ENCODE results near the gene KIRREL3.

KIRREL3 gene

DNA sequence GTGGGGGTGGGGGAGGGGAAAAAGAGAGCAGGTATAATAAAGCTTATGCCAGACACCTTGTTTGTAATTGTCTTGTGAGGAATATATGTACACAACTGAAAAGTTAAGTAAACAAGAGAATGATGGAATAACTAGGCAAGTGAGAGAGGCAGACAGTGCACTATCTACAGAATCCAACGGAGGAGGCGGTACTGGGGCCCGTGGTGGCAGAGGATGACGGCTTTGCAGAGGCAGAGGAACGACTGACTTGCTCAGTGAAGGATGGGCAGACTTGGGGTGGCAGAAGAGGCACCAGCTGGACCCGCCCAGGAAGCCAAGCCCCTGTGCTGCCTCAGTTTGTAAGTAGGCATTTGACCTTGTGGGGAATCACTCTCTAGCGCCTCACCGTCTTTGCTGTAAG is 347.5 kb downstream of the KIRREL3 start:
- ChIA-PET POLR2A (no interaction called here), CTCF (interaction anchor here (1.8 kb wide), 1 partner anchor 64 kb away, joined by 4 read pairs; no protein-coding TSS in a partner anchor)
- H3K4me3 ChIP-seq (ENCODE audit: low read depth, low read length) = no peak overlapping the region
- TF ChIP-seq, protein P1, sequence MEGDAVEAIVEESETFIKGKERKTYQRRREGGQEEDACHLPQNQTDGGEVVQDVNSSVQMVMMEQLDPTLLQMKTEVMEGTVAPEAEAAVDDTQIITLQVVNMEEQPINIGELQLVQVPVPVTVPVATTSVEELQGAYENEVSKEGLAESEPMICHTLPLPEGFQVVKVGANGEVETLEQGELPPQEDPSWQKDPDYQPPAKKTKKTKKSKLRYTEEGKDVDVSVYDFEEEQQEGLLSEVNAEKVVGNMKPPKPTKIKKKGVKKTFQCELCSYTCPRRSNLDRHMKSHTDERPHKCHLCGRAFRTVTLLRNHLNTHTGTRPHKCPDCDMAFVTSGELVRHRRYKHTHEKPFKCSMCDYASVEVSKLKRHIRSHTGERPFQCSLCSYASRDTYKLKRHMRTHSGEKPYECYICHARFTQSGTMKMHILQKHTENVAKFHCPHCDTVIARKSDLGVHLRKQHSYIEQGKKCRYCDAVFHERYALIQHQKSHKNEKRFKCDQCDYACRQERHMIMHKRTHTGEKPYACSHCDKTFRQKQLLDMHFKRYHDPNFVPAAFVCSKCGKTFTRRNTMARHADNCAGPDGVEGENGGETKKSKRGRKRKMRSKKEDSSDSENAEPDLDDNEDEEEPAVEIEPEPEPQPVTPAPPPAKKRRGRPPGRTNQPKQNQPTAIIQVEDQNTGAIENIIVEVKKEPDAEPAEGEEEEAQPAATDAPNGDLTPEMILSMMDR (IDR thresholded peaks at IDR 0.05; ENCODE audit: insufficient read depth, low read length, missing control alignments) = no peak
- no peak for DNase-seq (ENCODE audit: low read depth, low spot score)

DNA sequence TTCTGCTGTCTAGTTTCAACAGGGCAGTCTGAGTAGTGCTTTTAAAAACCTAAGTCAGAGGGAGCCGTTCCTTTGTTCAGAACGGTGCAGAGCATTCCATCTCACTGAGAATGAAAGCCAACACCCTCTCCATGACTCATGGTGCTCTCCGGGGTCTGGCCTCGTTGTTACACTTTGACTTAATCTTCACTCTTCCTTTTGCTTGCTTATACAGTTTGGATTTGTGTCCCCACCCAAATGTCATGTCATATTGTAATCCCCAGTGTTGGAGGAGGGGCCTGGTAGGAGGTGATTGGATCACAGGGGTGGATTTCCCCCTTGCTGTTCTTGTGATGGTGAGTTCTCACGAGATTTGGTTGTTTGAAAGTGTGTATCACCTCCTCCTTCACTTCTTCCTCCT is 352.8 kb downstream of the KIRREL3 start:
- ChIA-PET POLR2A (interaction anchor here (1.1 to 2.4 kb wide), 2 partner anchors 10 to 19 kb away, joined by 5 to 16 read pairs; no protein-coding TSS in a partner anchor), CTCF (interaction anchor here (1.2 to 1.4 kb wide), 2 partner anchors 343 to 354 kb away, joined by 3 to 7 read pairs; no protein-coding TSS in a partner anchor)
- peak; percentile 44 for DNase-seq (ENCODE audit: low read depth, low spot score)
- H3K4me3 ChIP-seq (ENCODE audit: low read depth, low read length) = peak overlapping the region; percentile 23; the same call in 1 of the 2 replicates
- TF ChIP-seq, protein P1 (IDR thresholded peaks at IDR 0.05; ENCODE audit: insufficient read depth, low read length, missing control alignments) = no peak

DNA sequence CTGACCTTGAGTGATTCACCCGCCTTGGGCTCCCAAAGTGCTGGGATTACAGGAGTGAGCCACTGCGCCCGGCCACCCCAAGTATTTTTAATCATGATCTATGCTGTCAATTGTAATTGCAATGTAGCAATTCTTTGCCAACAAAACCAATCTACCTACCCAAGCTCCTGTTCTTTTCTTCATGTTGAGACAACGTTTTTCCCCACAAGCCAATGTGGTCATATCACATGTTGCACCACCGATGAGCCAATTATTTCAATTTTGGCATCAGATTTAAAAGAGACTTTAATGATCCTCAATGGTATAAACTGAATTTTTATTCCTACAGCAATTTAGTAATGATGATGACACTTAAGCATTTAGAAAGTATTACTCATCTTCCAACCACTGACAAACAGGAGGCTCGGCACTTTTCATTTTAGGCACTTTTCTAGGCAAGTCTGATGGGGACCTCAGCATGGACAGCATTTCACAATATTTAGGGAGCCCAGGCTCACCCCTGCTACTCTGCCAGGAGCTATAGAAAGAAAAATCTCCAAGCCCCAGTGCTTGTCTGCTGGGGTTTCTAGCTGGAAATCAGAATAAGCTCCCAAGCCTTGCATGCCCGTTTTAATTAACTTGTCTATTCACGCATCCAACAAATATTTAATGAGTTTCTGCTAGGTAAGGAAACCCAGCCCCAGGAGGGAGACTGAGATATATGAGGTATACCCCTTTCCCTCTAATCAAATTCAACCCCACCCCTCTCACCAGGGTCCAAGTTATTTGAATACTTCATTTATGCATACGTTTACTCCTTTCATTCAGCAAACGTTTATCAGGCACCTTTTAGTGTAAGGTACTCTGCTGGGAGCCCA is 353.6 kb downstream of the KIRREL3 start:
- ChIA-PET POLR2A (interaction anchor here (1.1 to 2.4 kb wide), 2 partner anchors 9 to 18 kb away, joined by 5 to 16 read pairs; no protein-coding TSS in a partner anchor), CTCF (interaction anchor here (1.4 kb wide), 2 partner anchors 11 to 344 kb away, joined by 3 to 7 read pairs; no protein-coding TSS in a partner anchor)
- peak; percentile 44 for DNase-seq (ENCODE audit: low read depth, low spot score)
- TF ChIP-seq, protein P1 (IDR thresholded peaks at IDR 0.05; ENCODE audit: insufficient read depth, low read length, missing control alignments) = no peak
- no peak overlapping the region for H3K4me3 ChIP-seq (ENCODE audit: low read depth, low read length)

DNA sequence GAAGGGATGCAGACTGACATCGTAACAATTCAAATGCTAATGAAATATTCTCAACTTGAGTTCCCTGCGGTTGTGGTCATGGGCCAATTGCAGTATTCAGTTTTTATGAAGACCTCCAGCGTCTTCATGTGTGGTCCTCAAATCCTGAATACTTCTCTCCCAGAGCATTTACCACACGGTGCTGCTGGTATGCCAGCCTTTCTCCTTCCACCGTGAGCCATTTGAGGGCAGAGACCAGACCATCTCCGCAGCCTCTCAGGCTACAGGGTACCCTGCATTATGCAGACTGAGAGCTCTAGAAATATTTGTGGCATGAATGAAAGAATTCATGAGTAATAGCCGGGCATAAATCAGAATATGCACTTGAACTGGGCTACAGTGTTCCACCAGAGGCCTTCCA is 355.4 kb downstream of the KIRREL3 start:
- TF ChIP-seq, protein P1 (IDR thresholded peaks at IDR 0.05; ENCODE audit: insufficient read depth, low read length, missing control alignments) = no peak
- peak; percentile 68 for DNase-seq (ENCODE audit: low read depth, low spot score)
- POLR2A ChIA-PET = interaction anchor here (1.2 kb wide), 1 partner anchor 10 kb away, joined by 4 read pairs; no protein-coding TSS in a partner anchor
- CTCF ChIA-PET = interaction anchor here (1.5 to 2.5 kb wide), 4 partner anchors 38 to 345 kb away, joined by 4 to 12 read pairs (median 8); no protein-coding TSS in a partner anchor
- no peak overlapping the region for H3K4me3 ChIP-seq (ENCODE audit: low read depth, low read length)

DNA sequence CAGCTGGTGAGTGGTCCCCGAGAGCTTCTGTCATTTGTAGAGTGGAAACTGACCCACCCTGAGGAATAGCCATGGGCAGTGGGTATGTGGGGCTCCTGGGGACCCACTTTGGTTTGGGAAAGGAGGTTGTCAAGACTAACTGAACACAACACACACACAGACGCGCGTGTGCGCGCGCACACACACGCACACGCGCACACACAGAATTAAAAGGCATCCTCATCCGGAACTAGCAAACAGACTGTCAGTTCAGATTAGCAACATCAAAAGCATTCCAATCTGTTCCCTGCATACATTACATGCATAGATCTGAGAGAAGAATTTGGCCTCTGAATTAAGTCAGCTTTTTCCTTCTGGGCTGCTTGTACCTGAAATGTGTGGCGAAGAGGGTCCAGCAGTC is 360.4 kb downstream of the KIRREL3 start:
- H3K4me3 ChIP-seq (ENCODE audit: low read depth, low read length) = no peak overlapping the region
- ChIA-PET POLR2A (no interaction called here), CTCF (interaction anchor here (1.0 to 3.3 kb wide), 3 partner anchors 33 to 350 kb away, joined by 4 to 17 read pairs (median 5); no protein-coding TSS in a partner anchor)
- TF ChIP-seq, protein P1 (IDR thresholded peaks at IDR 0.05; ENCODE audit: insufficient read depth, low read length, missing control alignments) = no peak
- no peak for DNase-seq (ENCODE audit: low read depth, low spot score)

DNA sequence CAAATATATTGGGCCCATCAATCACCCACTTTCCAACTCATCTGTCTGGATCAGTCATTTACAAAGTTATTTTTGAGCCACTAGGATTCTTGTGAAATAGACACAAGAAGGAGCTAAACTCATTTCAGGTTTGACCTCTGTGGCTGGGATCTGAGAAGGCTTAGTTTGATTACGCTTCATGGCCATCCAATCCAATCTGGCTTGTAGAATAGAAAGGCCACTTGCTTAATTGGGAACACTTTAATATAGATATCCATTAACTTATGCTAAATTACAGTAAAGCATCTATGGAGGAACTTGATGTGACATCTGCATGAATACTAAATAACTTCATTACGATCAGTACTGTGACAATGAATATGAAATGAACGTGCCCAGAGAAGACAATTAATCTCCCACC is 360.9 kb downstream of the KIRREL3 start:
- ChIA-PET POLR2A (no interaction called here), CTCF (interaction anchor here (1.0 to 3.3 kb wide), 4 partner anchors 32 to 350 kb away, joined by 4 to 17 read pairs (median 4); no protein-coding TSS in a partner anchor)
- DNase-seq (ENCODE audit: low read depth, low spot score) = no peak
- no peak overlapping the region for H3K4me3 ChIP-seq (ENCODE audit: low read depth, low read length)
- TF ChIP-seq, protein P1 (IDR thresholded peaks at IDR 0.05; ENCODE audit: insufficient read depth, low read length, missing control alignments) = no peak
